Omental fat pad (tissue), 4 donors: ENCODE results near the gene ODC1. TPM values are rescaled to one million over a fixed set of nuclear protein-coding genes. Genes with fewer than 3 reads are reported as not detected.

Experiments
- ATAC-seq: fragments of 150-250 bp; one replicate; pipeline ENCODE4 v1.9.1; 2016; ENCODE audit warnings: mild to moderate bottlenecking, moderate library complexity; ENCODE audit not compliant: low FRiP score
- DNase-seq: peaks from one replicate; pipeline ENCODE4 v3.0.0-alpha.2; 2019; ENCODE audit warnings: low spot score
- total RNA-seq, 4 donors: library from RNA; depleted of rRNA; stranded (reverse); fragments of >200 nt; gene quantifications; one replicate each; pipeline ENCODE4 v1.1.0, GENCODE V29; 2016
- TF ChIP-seq, protein P1 (sequence below), 3 donors: fragments of 450-650 bp; IDR thresholded peaks; one replicate each; pipeline ENCODE4 v1.5.1; 2016 to 2017; ENCODE audit warnings: antibody characterized with exemption in 3 of 3, mild to moderate bottlenecking in 3 of 3, moderate library complexity in 2 of 3

The ODC1 gene
- total RNA-seq, 4 donors from 2014 or later = 46.8 to 264 (median 114) TPM

DNA sequence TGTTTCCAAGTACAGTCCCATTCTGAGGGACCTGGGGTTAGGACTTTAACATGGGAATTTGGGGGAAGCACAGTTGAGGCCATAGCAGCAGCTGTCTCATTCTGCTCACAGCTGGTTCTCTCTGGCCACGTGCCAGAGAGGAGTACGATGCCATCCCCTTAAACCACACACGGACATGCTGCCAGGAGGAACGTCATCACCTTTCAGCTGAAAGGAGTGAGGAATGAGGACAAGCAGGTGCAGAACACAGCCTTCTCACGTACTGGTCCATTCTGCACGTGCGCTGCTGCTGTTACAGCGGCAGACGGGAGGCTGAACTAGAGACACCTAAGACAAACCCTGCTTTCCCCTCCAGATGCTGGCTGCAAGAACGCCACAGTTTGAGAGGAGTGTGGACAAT, 33.5 kb downstream of the ODC1 start:
- DNase-seq (no peak), ATAC-seq (no peak)
- TF ChIP-seq, protein P1, sequence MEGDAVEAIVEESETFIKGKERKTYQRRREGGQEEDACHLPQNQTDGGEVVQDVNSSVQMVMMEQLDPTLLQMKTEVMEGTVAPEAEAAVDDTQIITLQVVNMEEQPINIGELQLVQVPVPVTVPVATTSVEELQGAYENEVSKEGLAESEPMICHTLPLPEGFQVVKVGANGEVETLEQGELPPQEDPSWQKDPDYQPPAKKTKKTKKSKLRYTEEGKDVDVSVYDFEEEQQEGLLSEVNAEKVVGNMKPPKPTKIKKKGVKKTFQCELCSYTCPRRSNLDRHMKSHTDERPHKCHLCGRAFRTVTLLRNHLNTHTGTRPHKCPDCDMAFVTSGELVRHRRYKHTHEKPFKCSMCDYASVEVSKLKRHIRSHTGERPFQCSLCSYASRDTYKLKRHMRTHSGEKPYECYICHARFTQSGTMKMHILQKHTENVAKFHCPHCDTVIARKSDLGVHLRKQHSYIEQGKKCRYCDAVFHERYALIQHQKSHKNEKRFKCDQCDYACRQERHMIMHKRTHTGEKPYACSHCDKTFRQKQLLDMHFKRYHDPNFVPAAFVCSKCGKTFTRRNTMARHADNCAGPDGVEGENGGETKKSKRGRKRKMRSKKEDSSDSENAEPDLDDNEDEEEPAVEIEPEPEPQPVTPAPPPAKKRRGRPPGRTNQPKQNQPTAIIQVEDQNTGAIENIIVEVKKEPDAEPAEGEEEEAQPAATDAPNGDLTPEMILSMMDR (IDR thresholded peaks at IDR 0.05) = no peak

DNA sequence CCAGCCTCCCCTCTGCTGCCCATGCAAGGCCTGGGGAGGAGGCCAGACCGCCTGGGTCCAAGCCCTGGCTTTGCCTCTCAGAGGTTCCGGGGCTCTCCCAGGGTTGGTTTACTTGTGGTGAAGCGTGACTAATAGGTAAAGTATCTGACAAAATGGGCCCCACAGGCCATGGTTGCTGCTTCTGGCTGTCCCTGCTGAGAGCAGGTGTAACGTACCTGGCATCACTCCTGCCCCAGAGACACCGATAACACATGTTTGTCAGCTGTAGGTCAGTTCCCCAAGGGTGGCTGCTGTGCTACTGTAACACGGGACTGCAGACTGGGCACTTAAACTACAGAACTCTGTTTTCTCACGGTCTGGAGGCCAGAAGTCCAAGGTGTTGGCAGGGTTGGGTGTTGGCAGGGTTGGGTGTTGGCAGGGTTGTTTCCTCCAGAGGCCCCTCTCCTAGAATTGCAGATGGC, 34.1 kb downstream of the ODC1 start:
- ATAC-seq (no peak), DNase-seq (no peak)
- TF ChIP-seq, protein P1 (IDR thresholded peaks at IDR 0.05) = no peak

DNA sequence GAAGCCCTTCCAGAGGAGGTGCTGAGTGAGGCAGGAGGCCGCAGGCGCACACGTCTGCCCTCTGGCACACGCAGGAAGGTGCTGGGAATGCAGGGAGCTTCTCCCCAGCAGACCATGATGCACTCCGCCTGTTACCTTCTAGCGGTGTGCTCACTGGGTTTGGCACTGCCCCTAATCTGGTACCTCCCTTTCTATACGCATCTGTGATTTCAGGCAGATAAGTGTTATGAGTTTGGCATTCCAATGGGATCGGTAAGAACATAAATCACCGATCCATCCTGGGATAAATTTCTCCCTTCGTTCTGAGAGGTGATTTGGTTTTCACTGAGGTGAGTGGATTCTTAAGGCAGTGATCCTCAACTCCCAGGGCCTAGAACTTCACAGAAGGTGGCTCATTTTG, 34.6 kb downstream of the ODC1 start:
- no peak for ATAC-seq
- TF ChIP-seq, protein P1 (IDR thresholded peaks at IDR 0.05) = no peak
- no peak for DNase-seq

GRCh38 chr2:10412380-10412779, 35.7 kb downstream of the ODC1 start:
- DNase-seq (no peak), ATAC-seq (no peak)
- TF ChIP-seq, protein P1 (IDR thresholded peaks at IDR 0.05) = no peak

DNA sequence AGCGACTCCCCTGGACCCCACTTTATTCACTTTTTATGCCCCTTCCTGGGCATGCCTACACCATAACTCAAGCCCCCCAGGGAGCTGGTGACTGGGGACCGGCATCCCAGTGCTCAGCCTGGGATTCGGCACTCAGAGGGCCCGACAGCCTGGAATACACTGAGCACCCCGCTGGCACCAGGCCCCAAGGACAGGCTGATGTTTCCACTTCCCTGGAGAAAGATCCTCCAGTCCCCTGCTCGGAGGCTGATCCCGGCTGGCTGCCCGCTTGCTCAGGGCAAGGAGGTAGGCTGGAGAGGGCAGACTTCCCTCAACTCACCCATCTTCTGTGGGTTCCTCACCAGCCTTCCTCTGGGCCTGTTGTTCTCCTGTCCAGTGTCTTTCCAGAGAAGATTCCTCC, 36.6 kb downstream of the ODC1 start:
- ATAC-seq = no peak
- TF ChIP-seq, protein P1 (IDR thresholded peaks at IDR 0.05) = no peak
- no peak for DNase-seq

DNA sequence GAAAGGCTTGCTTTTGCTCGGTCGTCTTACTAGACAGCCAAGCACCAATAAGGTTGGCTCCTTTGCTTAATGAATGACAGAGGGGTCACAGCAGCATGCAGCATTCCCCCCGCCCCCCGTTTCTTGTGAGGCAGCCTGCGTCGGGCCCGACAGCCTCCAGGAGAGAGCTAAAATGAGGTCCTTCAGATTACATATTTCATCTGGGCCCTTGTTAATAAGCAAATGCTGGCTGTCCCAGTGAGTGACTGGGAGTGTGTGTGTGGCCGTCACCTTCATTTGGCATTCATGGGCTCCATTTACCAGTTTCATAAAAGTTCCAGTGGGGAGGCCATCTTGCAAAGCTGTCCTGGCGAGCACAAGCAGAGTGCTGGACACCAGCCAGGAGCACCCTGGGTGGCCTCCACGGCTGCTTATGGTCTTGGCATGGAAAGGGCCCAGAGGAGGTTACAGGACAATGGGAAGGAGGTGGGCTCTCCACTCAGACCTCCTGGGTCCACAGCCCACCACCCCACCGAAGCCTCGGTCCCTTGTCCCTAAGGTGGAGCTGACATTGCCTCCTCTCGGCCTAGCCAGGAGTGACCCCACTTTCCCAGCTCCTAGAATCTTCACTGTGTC, 37.2 kb downstream of the ODC1 start:
- TF ChIP-seq, protein P1 (IDR thresholded peaks at IDR 0.05) = no peak
- no peak for ATAC-seq
- DNase-seq = no peak
